Panc1 (cell line): ENCODE data around the gene DCST2.

Source experiments
- POLR2AphosphoS5 ChIP-seq: IDR thresholded peaks from 2 replicates; pipeline ENCODE4 v1.6.1; 2012; ENCODE audit warnings: mild to moderate bottlenecking, low read depth, low read length, moderate library complexity
- TF ChIP-seq, protein P1 (sequence below): fragments of 450-650 bp; IDR thresholded peaks from 2 replicates; pipeline ENCODE4 v1.5.1; 2017; ENCODE audit warnings: mild to moderate bottlenecking

DNA sequence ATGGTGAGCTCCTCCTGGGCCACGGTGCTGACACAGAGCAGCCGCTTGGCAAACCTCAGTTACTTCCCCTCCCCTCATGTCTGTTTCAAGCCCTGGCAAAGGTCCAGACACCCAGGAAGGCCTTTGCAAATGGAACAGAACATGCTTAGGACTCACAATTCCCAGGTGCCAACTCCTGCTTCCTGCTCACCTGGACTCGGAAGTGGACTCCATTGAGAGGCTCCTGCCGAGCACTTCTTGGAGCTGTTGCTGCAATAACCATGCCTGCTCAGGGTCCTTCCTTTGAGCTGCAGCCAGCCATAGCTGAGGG lies 10.7 kb downstream of the DCST2 start:
- TF ChIP-seq, protein P1, sequence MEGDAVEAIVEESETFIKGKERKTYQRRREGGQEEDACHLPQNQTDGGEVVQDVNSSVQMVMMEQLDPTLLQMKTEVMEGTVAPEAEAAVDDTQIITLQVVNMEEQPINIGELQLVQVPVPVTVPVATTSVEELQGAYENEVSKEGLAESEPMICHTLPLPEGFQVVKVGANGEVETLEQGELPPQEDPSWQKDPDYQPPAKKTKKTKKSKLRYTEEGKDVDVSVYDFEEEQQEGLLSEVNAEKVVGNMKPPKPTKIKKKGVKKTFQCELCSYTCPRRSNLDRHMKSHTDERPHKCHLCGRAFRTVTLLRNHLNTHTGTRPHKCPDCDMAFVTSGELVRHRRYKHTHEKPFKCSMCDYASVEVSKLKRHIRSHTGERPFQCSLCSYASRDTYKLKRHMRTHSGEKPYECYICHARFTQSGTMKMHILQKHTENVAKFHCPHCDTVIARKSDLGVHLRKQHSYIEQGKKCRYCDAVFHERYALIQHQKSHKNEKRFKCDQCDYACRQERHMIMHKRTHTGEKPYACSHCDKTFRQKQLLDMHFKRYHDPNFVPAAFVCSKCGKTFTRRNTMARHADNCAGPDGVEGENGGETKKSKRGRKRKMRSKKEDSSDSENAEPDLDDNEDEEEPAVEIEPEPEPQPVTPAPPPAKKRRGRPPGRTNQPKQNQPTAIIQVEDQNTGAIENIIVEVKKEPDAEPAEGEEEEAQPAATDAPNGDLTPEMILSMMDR, result no peak
- no peak for TF ChIP-seq POLR2AphosphoS5
